Endothelial cell of umbilical vein (primary cell): ENCODE measurements around the gene TBC1D19.

Source experiments
- EZH2 ChIP-seq: IDR thresholded peaks from 2 replicates; pipeline ENCODE4 v1.6.1; 2012; ENCODE audit warnings: borderline replicate concordance, low read depth, mild to moderate bottlenecking, moderate library complexity, low read length, inconsistent platforms; ENCODE audit not compliant: severe bottlenecking
- GATA2 ChIP-seq: IDR thresholded peaks from 2 replicates; pipeline ENCODE4 v1.7.0; 2011; ENCODE audit warnings: low read depth, mild to moderate bottlenecking, moderate library complexity, mixed read lengths, low read length; ENCODE audit not compliant: insufficient read length, insufficient read depth
- MYC ChIP-seq: IDR thresholded peaks from one replicate; pipeline ENCODE4 v1.6.1; 2011; ENCODE audit warnings: mild to moderate bottlenecking, low read depth, low read length
- POLR2A ChIP-seq: IDR thresholded peaks from 2 replicates; pipeline ENCODE4 v1.6.1; 2012; ENCODE audit warnings: low read depth, mild to moderate bottlenecking, control low read depth, low read length
- POLR2AphosphoS5 ChIP-seq: IDR thresholded peaks from 2 replicates; pipeline ENCODE4 v1.6.1; 2012; ENCODE audit warnings: low read depth, mild to moderate bottlenecking, control low read depth, low read length, moderate library complexity; ENCODE audit not compliant: insufficient read depth
- TF ChIP-seq, protein P1 (sequence below), 2 donors: IDR thresholded peaks; 1 replicate in 1 of 2; 2 replicates in 1 of 2; pipeline ENCODE4 v1.5.1; 2011; ENCODE audit warnings: low read length in 2 of 2, mild to moderate bottlenecking in 2 of 2, moderate library complexity in 2 of 2, control low read depth in 1 of 2, inconsistent platforms in 1 of 2, low read depth in 1 of 2; ENCODE audit not compliant: insufficient read depth in 1 of 2; ENCODE audit errors: extremely low read depth in 1 of 2

DNA sequence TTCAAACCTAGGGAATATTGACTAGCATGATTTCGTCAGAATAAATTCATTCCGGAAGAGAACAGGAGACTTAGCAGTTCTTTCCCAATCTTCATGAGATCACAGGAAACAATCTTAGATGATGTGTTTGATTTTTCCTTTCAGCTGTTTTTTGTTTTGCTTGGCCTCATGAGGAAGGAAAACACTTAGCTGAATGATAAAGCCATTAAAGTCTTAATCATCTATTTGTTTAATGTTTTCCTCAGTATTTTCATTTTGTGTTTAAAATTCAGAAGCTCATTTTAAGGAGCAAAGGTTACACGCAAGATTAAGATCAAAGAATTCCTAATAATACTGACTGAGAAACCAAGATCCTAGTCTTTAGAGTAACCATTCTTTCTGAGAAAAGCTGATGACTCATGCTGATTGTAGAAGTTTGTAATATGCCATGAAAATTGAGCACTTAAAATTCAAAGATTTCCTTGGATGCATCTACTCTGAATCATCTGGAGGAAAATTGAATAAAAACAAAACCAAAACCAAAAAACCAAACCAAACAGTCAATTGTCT, 15.4 kb upstream of the TBC1D19 start:
- TF ChIP-seq, protein P1, sequence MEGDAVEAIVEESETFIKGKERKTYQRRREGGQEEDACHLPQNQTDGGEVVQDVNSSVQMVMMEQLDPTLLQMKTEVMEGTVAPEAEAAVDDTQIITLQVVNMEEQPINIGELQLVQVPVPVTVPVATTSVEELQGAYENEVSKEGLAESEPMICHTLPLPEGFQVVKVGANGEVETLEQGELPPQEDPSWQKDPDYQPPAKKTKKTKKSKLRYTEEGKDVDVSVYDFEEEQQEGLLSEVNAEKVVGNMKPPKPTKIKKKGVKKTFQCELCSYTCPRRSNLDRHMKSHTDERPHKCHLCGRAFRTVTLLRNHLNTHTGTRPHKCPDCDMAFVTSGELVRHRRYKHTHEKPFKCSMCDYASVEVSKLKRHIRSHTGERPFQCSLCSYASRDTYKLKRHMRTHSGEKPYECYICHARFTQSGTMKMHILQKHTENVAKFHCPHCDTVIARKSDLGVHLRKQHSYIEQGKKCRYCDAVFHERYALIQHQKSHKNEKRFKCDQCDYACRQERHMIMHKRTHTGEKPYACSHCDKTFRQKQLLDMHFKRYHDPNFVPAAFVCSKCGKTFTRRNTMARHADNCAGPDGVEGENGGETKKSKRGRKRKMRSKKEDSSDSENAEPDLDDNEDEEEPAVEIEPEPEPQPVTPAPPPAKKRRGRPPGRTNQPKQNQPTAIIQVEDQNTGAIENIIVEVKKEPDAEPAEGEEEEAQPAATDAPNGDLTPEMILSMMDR (IDR thresholded peaks at IDR 0.05; ENCODE audit: extremely low read depth in 1 of 2, insufficient read depth in 1 of 2, low read depth in 1 of 2, low read length in 2 of 2), result no peak
- TF ChIP-seq POLR2AphosphoS5 (peak; percentile 63), POLR2A (no peak), MYC (no peak), EZH2 (no peak), GATA2 (peak; percentile 96)
